HCT116 (cell line): ENCODE measurements around the gene HLCS.

Source experiments
- ATF3 ChIP-seq: IDR thresholded peaks from 2 replicates; pipeline ENCODE4 v1.6.1; 2012
- CBX3 ChIP-seq: IDR thresholded peaks from 2 replicates; pipeline ENCODE4 v1.6.1; 2012; ENCODE audit warnings: low read depth
- CEBPB ChIP-seq: IDR thresholded peaks from 2 replicates; pipeline ENCODE4 v1.6.1; 2012; ENCODE audit warnings: low read depth
- CTCF ChIP-seq, 3 experiments: fragments of 200-600 bp in 1 of 3; sonication (generic) in 1 of 3; IDR thresholded peaks in 2 of 3; conservative IDR thresholded peaks in 1 of 3; 2 replicates each; pipeline ENCODE4 v1.5.1; 2012 to 2017; ENCODE audit warnings: low read depth in 2 of 3, low read length in 2 of 3, antibody characterized with exemption in 1 of 3, borderline replicate concordance in 1 of 3, control low read depth in 1 of 3, mild to moderate bottlenecking in 1 of 3, mixed read lengths in 1 of 3, mixed run types in 1 of 3, moderate library complexity in 1 of 3; ENCODE audit not compliant: insufficient read depth in 1 of 3
- EZH2 ChIP-seq: fragments of 200-600 bp; sonication (generic); IDR thresholded peaks from 2 replicates; pipeline ENCODE4 v1.6.1; 2017; ENCODE audit warnings: antibody characterized with exemption, mixed run types
- EZH2phosphoT487 ChIP-seq: fragments of 200-600 bp; IDR thresholded peaks from 2 replicates; pipeline ENCODE4 v1.6.1; 2018; ENCODE audit warnings: antibody characterized with exemption, borderline replicate concordance
- FOSL1 ChIP-seq: IDR thresholded peaks from 2 replicates; pipeline ENCODE4 v1.6.1; 2012; ENCODE audit warnings: low read depth
- JUND ChIP-seq: IDR thresholded peaks from 2 replicates; pipeline ENCODE4 v1.6.1; 2012
- MAX ChIP-seq: IDR thresholded peaks from 2 replicates; pipeline ENCODE4 v1.6.1; 2012
- POLR2A ChIP-seq: IDR thresholded peaks from 2 replicates; pipeline ENCODE4 v1.7.0; 2011; ENCODE audit warnings: borderline replicate concordance; ENCODE audit not compliant: insufficient read depth, insufficient read length; ENCODE audit errors: extremely low read depth
- POLR2AphosphoS5 ChIP-seq: IDR thresholded peaks from 2 replicates; pipeline ENCODE4 v1.6.1; 2011; ENCODE audit warnings: mild to moderate bottlenecking, low read depth, low read length, moderate library complexity
- REST ChIP-seq: IDR thresholded peaks from 2 replicates; pipeline ENCODE4 v1.6.1; 2012; ENCODE audit warnings: low read depth
- YY1 ChIP-seq: IDR thresholded peaks from 2 replicates; pipeline ENCODE4 v1.6.1; 2011; ENCODE audit warnings: low read length, low read depth, moderate library complexity, mild to moderate bottlenecking; ENCODE audit not compliant: insufficient replicate concordance; ENCODE audit errors: extremely low read depth
- ZFX ChIP-seq: fragments of 450-650 bp; IDR thresholded peaks from 2 replicates; pipeline ENCODE4 v1.6.1; 2017

GRCh38 chr21:36796070-36796469, 170.4 kb downstream of the HLCS start:
- TF ChIP-seq ZFX: no peak
- no peak for TF ChIP-seq CTCF (IDR thresholded peaks at IDR 0.05 in 2 of 3, conservative IDR thresholded peaks at IDR 0.05 in 1 of 3; ENCODE audit: borderline replicate concordance in 1 of 3, insufficient read depth in 1 of 3, low read depth in 2 of 3, low read length in 2 of 3)
- no peak for TF ChIP-seq REST
- TF ChIP-seq EZH2: no peak
- no peak for TF ChIP-seq POLR2AphosphoS5
- TF ChIP-seq FOSL1: no peak
- TF ChIP-seq POLR2A: no peak
- no peak for TF ChIP-seq CBX3
- no peak for TF ChIP-seq ATF3
- no peak for TF ChIP-seq MAX
- no peak for TF ChIP-seq YY1
- no peak for TF ChIP-seq CEBPB
- TF ChIP-seq EZH2phosphoT487: no peak
- TF ChIP-seq JUND: no peak
